K562 (cell line): ENCODE data around the gene DZIP1. TPM values are rescaled to one million over a fixed set of nuclear protein-coding genes. Genes with fewer than 3 reads are reported as not detected.

Experiments used
- BHLHE40 ChIP-seq: IDR thresholded peaks from 2 replicates; pipeline ENCODE4 v1.6.1; 2011; ENCODE audit warnings: low read length, improper control_type of control experiment
- DDX20 ChIP-seq: fragments of 450-650 bp; IDR thresholded peaks from 2 replicates; pipeline ENCODE4 v1.6.1; 2016; ENCODE audit warnings: missing genetic modification characterization, low read depth, mild to moderate bottlenecking, missing compliant biosample characterization, moderate library complexity
- HDAC6 ChIP-seq: IDR thresholded peaks from 2 replicates; pipeline ENCODE4 v1.6.1; 2012; ENCODE audit warnings: low read depth, mild to moderate bottlenecking, control low read depth, inconsistent platforms, low read length, moderate library complexity
- LARP7 ChIP-seq: fragments of 450-650 bp; IDR thresholded peaks from 2 replicates; pipeline ENCODE4 v1.6.1; 2016
- MEF2A ChIP-seq: IDR thresholded peaks from 2 replicates; pipeline ENCODE4 v1.6.1; 2011; ENCODE audit warnings: low read depth, mild to moderate bottlenecking, low read length, moderate library complexity; ENCODE audit not compliant: control insufficient read depth
- POLR2G ChIP-seq: fragments of 200-400 bp; formaldehyde crosslinking; IDR thresholded peaks from 2 replicates; pipeline ENCODE4 v1.6.1; 2017; ENCODE audit warnings: low read depth, mild to moderate bottlenecking, antibody characterized with exemption, low read length, moderate library complexity
- RBFOX2 ChIP-seq: fragments of 200-400 bp; formaldehyde crosslinking; IDR thresholded peaks from 2 replicates; pipeline ENCODE4 v1.6.1; 2017; ENCODE audit warnings: low read depth, mild to moderate bottlenecking, low read length, moderate library complexity
- RREB1 ChIP-seq: fragments of 250-450 bp; sonication (Bioruptor Pico); IDR thresholded peaks from 2 replicates; pipeline ENCODE4 v1.4.0; 2020
- SMAD4 ChIP-seq: fragments of 250-450 bp; sonication (Bioruptor Pico); conservative IDR thresholded peaks from 2 replicates; pipeline ENCODE4 v1.8.0; 2021; ENCODE audit warnings: inconsistent platforms, mild to moderate bottlenecking, moderate library complexity
- SRSF3 ChIP-seq: fragments of 200-400 bp; formaldehyde crosslinking; IDR thresholded peaks from 2 replicates; pipeline ENCODE4 v1.6.1; 2016; ENCODE audit warnings: mild to moderate bottlenecking, low read length, moderate library complexity; ENCODE audit not compliant: insufficient read depth
- TSHZ1 ChIP-seq: fragments of 250-450 bp; sonication (Bioruptor Pico); IDR thresholded peaks from 2 replicates; pipeline ENCODE4 v1.4.0; 2020; ENCODE audit warnings: mild to moderate bottlenecking, moderate library complexity
- ZNF561 ChIP-seq: fragments of 450-650 bp; formaldehyde crosslinking; conservative IDR thresholded peaks from 2 replicates; pipeline ENCODE4 v1.4.0; 2020; ENCODE audit warnings: mild to moderate bottlenecking, moderate library complexity
- ZNF644 ChIP-seq: fragments of 200-800 bp; sonication (Bioruptor generic); IDR thresholded peaks from 2 replicates; pipeline ENCODE4 v1.6.1; 2016; ENCODE audit warnings: low read depth, missing genetic modification characterization, missing compliant biosample characterization
- polyA plus RNA-seq, 8 experiments: library from polyadenylated mRNA; depleted of rRNA in 4 of 8; stranded (reverse) in 5 of 8; unstranded in 3 of 8; fragments of >200 nt; fragmentation: Nextera tagmentation in 2 of 8; fragmentation: Illumina TruSeq in 1 of 8; extraction: Ambion mirVana in 2 of 8; extraction: Trizol in 1 of 8; gene quantifications; 2 replicates each; pipeline versions ENCODE4 v1.2.1 to v1.2.3, GENCODE V29; 2011 to 2014; ENCODE audit warnings: inconsistent platforms in 1 of 8, missing spikeins in 1 of 8
- total RNA-seq, 7 experiments: library from RNA; depleted of rRNA in 6 of 7; stranded (reverse); fragments of >200 nt in 6 of 7; fragmentation: Illumina TruSeq in 2 of 7; extraction: Trizol in 2 of 7; gene quantifications; 2 replicates each; pipeline versions ENCODE4 v1.2.1 to v1.2.3, GENCODE V29; 2011 to 2021; ENCODE audit warnings: low replicate concordance in 1 of 7

DZIP1 gene
- total and polyA plus RNA-seq, 9 of the 15 experiments (the other 6 are each of a cell fraction or from before 2014, with no cell fraction given): 0.07 TPM; not detected in 8

- peak; percentile 99 for TF ChIP-seq POLR2G
- peak; percentile 72 for TF ChIP-seq SMAD4
- no peak for TF ChIP-seq LARP7
- TF ChIP-seq ZNF644 (tag): no peak
- no peak for TF ChIP-seq HDAC6
- no peak for TF ChIP-seq DDX20 (tag)
- TF ChIP-seq MEF2A: no peak
- no peak for TF ChIP-seq RREB1
- no peak for TF ChIP-seq ZNF561 (CRISPR knock-in tag)
- no peak for TF ChIP-seq TSHZ1 (CRISPR knock-in tag)
- no peak for TF ChIP-seq SRSF3
- TF ChIP-seq BHLHE40: peak; percentile 97
- TF ChIP-seq RBFOX2: peak; percentile 99
Measured at GRCh38 chr13:95676762-95677563, 32.5 kb upstream of the DZIP1 start, which contains the start of gene DNAJC3 (continued).
